ENCODE results near the gene BCAS3.

DNA sequence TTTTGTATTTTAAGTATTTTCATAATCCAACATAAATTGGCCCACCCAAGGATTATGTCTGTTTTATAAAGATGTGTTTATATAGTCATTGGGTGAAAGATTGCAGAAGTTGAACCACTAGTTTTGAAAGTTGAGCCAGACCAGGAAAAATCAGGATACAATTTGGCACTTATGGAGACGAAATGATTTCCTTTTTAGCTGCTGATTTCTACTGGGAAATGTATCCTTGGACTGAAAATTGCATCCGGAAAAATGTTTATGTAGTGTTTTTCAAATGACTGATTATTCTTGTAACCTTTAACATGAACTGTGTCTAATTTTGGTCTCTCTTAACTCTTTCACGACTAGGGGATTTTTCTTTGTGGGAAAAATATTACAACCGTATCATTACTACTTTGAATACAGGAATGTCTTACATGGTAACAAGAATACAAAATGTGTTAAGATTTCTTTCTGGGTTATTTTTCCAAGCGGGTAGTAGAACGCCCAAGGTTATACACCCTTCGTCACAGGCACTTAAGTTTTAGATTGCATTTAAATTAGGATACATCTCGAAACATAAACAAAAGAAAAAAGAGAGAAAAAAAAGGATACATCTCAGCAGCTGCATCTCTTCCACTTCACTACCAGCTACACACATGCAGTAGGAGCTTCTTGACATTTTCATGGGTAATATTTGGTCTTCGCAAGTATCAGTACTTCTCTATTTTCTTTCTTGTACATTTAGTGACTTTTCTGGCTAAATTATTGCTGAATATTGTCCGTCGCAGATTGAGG is 449.0 kb downstream of the BCAS3 start:
- no peak for TF ChIP-seq SUZ12 (IDR thresholded peaks at IDR 0.05)
- no peak for TF ChIP-seq ELF4 (IDR thresholded peaks at IDR 0.05)
- no peak for TF ChIP-seq SP1 (IDR thresholded peaks at IDR 0.05)
- no peak for TF ChIP-seq TARDBP (IDR thresholded peaks at IDR 0.05)
- no peak for TF ChIP-seq FOXM1 (IDR thresholded peaks at IDR 0.05; ENCODE audit: borderline replicate concordance)
